ENCODE measurements around the gene RBM27.
A peak's percentile ranks its signal among the peaks of the same experiment; 100 is the strongest.
"Not testable (repeated sequence)": the region's sequence is repeated elsewhere in the genome, so short reads cannot be mapped to it uniquely, and the experiment has no call there.

Gene RBM27

DNA sequence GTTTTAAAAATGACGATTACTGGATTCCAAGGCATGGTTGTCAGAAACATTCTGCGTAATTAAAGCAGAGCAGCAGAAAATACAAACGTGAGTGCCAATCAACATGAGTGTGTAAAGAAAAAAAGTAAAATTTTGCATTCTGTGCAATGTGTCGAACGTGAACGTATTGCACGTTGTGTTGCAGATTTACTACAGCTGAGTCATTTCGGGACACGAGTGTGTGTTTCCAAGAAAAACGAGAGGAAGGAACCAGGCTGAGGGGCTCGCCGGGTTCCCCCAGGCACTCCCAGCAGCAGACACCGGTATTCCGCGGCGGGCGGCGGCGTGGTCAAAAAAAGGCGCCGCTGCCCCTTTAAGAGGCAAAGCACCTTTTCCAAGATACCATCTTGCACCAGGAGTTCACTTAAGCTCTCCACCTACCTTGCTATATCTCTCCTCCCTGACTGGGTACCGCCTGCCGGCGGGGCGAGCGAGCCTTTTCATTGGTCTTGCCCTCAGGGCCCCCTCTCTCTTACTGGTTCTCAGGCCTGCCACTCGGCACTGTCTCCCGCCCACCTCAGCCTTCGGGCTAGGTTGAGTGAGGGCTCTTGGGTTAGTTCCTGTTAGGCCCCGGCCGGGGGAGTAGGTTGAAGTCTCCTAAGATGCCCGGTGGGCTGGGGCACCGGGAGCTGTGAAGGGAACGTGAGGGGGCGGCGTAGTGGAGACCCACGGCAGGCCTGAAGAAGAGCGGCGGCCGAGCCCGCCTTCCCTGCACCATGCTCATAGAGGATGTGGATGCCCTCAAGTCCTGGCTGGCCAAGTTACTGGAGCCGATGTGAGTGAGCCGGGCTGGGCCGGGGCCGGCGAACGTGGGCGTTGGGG is at the start of gene RBM27:
RBM27 (plus strand) TSS at position 595 of the 861 bp plus-strand sequence; CDS start at position 756, 161 bp downstream.
- TF ChIP-seq CTCF (IDR thresholded peaks at IDR 0.05; ENCODE audit: low read length, missing control alignments): no peak
- peak within 1 kb of the TSS; percentile 91 for H3K4me3 ChIP-seq (replicated peaks; ENCODE audit: low read depth, low read length)

GRCh38 chr5:146158255-146158654 is 45.1 kb upstream of the RBM27 start:
- no peak for DNase-seq (ENCODE audit: low read depth)
- no peak for TF ChIP-seq CTCF (IDR thresholded peaks at IDR 0.05; ENCODE audit: low read length, missing control alignments)
- no peak overlapping the region for H3K4me3 ChIP-seq (replicated peaks; ENCODE audit: low read depth, low read length)

More for the DNA sequence above, at the start of gene RBM27:
- DNase-seq (ENCODE audit: low read depth): peak; percentile 99

DNA sequence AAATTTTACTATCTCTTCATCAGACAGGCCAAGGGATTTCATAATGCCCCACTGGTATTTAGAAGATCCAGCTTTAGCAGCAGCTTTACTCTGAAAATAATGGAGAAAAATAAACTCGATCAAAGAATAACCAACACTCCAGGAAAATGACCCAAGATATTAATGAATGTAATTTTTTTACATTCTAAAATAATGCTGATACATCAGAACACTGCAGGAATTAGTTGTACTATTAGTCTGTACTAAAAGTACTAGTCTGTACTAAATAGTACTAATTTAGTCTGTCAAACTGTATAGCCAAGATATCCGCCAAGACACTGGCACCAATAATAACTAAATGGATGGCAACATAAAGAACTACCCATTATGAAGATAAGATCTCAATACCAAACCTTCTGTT is 39.0 kb upstream of the RBM27 start:
- no peak for TF ChIP-seq CTCF (IDR thresholded peaks at IDR 0.05; ENCODE audit: low read length, missing control alignments)
- H3K4me3 ChIP-seq (replicated peaks; ENCODE audit: low read depth, low read length): no peak overlapping the region
- DNase-seq (ENCODE audit: low read depth): no peak

GRCh38 chr5:146165460-146165859 is 37.9 kb upstream of the RBM27 start:
- DNase-seq (ENCODE audit: low read depth): no peak
- H3K4me3 ChIP-seq (replicated peaks; ENCODE audit: low read depth, low read length): no peak overlapping the region
- TF ChIP-seq CTCF (IDR thresholded peaks at IDR 0.05; ENCODE audit: low read length, missing control alignments): no peak

DNA sequence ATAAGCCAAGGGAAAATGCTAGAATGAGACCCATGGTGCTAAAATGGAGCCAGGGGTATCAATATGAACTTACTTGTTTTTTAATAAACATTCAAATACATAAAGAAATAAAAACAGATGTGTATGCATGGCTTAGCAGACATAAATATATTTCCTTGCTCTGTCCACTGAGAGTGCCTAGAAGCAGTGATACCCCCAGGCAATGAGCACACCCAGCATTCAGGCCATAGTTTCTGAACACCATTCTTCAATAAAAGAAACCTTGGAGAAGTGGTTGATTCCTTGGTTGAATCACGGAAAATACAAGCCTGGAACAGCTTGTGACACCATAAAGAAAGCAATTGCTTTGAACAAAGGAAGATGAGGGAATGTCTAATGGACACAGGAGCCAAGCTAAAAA is 37.5 kb upstream of the RBM27 start:
- H3K4me3 ChIP-seq (replicated peaks; ENCODE audit: low read depth, low read length): no peak overlapping the region
- TF ChIP-seq CTCF (IDR thresholded peaks at IDR 0.05; ENCODE audit: low read length, missing control alignments): no peak
- no peak for DNase-seq (ENCODE audit: low read depth)

GRCh38 chr5:146169076-146169475 is 34.3 kb upstream of the RBM27 start:
- DNase-seq (ENCODE audit: low read depth): no peak
- H3K4me3 ChIP-seq (replicated peaks; ENCODE audit: low read depth, low read length): no peak overlapping the region
- TF ChIP-seq CTCF (IDR thresholded peaks at IDR 0.05; ENCODE audit: low read length, missing control alignments): no peak

DNA sequence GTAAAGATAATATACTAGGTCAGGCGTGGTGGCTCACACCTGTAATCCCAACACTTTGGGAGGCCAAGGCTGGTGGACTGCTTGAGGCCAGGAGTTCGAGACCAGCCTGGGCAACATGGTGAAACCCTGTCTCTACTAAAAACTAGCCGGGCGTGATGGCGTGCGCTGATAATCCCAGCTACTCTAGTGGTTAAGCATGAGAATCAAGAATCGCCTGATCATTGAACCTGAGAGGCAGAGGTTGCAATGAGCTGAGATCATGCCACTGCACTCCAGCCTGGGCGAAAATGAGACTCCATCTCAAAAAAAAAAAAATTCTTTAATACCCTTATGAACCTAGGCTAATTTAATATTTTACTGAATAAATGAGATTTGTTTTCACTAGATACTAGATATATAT is 30.4 kb upstream of the RBM27 start:
- not testable (repeated sequence) for H3K4me3 ChIP-seq (replicated peaks; ENCODE audit: low read depth, low read length); DNase-seq (ENCODE audit: low read depth)
